Right renal cortex interstitium (tissue), 3 donors: ENCODE measurements around the gene JMJD8. TPM values are rescaled to one million over a fixed set of nuclear protein-coding genes. Genes with fewer than 3 reads are reported as not detected.

ENCODE experiments used
- DNase-seq, 3 donors: peaks; one replicate each; pipeline ENCODE4 v3.0.0-alpha.2; 2013; ENCODE audit warnings: low read depth in 3 of 3, low spot score in 2 of 3
- polyA plus RNA-seq, 3 donors: library from polyadenylated mRNA; unstranded; fragments of 120-200 nt; gene quantifications; one replicate each; pipeline ENCODE4 v1.2.1, GENCODE V29; 2013; ENCODE audit not compliant: insufficient read length in 3 of 3

The JMJD8 gene
- polyA plus RNA-seq, 3 donors: 56.0 to 68.0 (median 65.2) TPM

- DNase-seq: no peak
These were observed 26.5 kb upstream of the JMJD8 start for GRCh38 chr16:710500-711075.

- no peak for DNase-seq
These were observed 25.7 kb upstream of the JMJD8 start for GRCh38 chr16:709566-710499.

GRCh38 chr16:708959-709358, 24.8 kb upstream of the JMJD8 start:
- no peak for DNase-seq

- DNase-seq: no peak
These were observed 23.9 kb upstream of the JMJD8 start for GRCh38 chr16:708019-708418.

- no peak for DNase-seq
These were observed 23.0 kb upstream of the JMJD8 start for GRCh38 chr16:707062-707538.

GRCh38 chr16:706189-707061, 22.3 kb upstream of the JMJD8 start:
- no peak for DNase-seq

GRCh38 chr16:705431-706188, 21.5 kb upstream of the JMJD8 start, which contains the start of gene FBXL16:
Gene FBXL16 (minus strand): TSS chr16:705801. CDS start chr16:697405, 8,396 bp downstream.
- no peak for DNase-seq

GRCh38 chr16:704552-705380, 20.6 kb upstream of the JMJD8 start:
- DNase-seq: no peak

GRCh38 chr16:704047-704446, 19.9 kb upstream of the JMJD8 start:
- DNase-seq: no peak

- no peak for DNase-seq
These were observed 19.3 kb upstream of the JMJD8 start for GRCh38 chr16:703406-703805.

GRCh38 chr16:702341-702740, 18.2 kb upstream of the JMJD8 start:
- no peak for DNase-seq

GRCh38 chr16:700684-701584, 16.8 kb upstream of the JMJD8 start:
- no peak for DNase-seq

GRCh38 chr16:698911-699671, 15.0 kb upstream of the JMJD8 start:
- DNase-seq: no peak

- DNase-seq: no peak
These were observed 11.4 kb upstream of the JMJD8 start for GRCh38 chr16:695355-696089.

GRCh38 chr16:694863-695354, 10.8 kb upstream of the JMJD8 start:
- DNase-seq: no peak

- no peak for DNase-seq
These were observed 10.2 kb upstream of the JMJD8 start for GRCh38 chr16:694187-694862.
